HepG2 (cell line): ENCODE results near the gene DDAH2. TPM values are rescaled to one million over a fixed set of nuclear protein-coding genes. Genes with fewer than 3 reads are reported as not detected.

ENCODE experiments used
- HDAC1 ChIP-seq: sonication (generic); formaldehyde crosslinking; IDR thresholded peaks from 2 replicates; pipeline ENCODE4 v1.5.1; 2020; ENCODE audit warnings: mild to moderate bottlenecking, missing genetic modification reagents
- PLRG1 ChIP-seq: fragments of 450-650 bp; conservative IDR thresholded peaks from 2 replicates; pipeline ENCODE4 v1.6.1; 2016
- ZNF564 ChIP-seq: sonication (generic); formaldehyde crosslinking; IDR thresholded peaks from 2 replicates; pipeline ENCODE4 v1.8.1; 2023; ENCODE audit warnings: mild to moderate bottlenecking, missing genetic modification reagents
- ZNF879 ChIP-seq: sonication (generic); formaldehyde crosslinking; IDR thresholded peaks from 2 replicates; pipeline ENCODE4 v1.8.1; 2023; ENCODE audit warnings: missing genetic modification reagents
- polyA plus RNA-seq, 8 experiments: library from polyadenylated mRNA; depleted of rRNA in 3 of 8; stranded (reverse) in 7 of 8; unstranded in 1 of 8; fragments of >200 nt; fragmentation: Illumina TruSeq in 4 of 8; extraction: Trizol in 4 of 8; gene quantifications; 2 replicates each; pipeline versions ENCODE4 v1.2.1 to v1.2.3, GENCODE V29; 2011 to 2016; ENCODE audit warnings: low read depth in 4 of 8, missing spikeins in 1 of 8, mixed read lengths in 1 of 8; ENCODE audit not compliant: insufficient read depth in 1 of 8
- total RNA-seq, 5 experiments: library from RNA; depleted of rRNA; stranded (reverse); fragments of >200 nt; fragmentation: Illumina TruSeq; extraction: Trizol; gene quantifications; 2 replicates each; pipeline ENCODE4 v1.2.3, GENCODE V29; 2016; ENCODE audit warnings: low read depth in 1 of 5
- TF ChIP-seq, protein P1 (sequence below): sonication (generic); formaldehyde crosslinking; conservative IDR thresholded peaks from 2 replicates; pipeline ENCODE4 v1.4.0; 2020; ENCODE audit warnings: mild to moderate bottlenecking, missing genetic modification reagents, moderate library complexity
- TF ChIP-seq, protein P2 (sequence below): sonication (generic); formaldehyde crosslinking; conservative IDR thresholded peaks from 2 replicates; pipeline ENCODE4 v1.4.0; 2020; ENCODE audit warnings: missing genetic modification reagents
- TF ChIP-seq, protein P3 (sequence below): sonication (generic); formaldehyde crosslinking; IDR thresholded peaks from 2 replicates; pipeline ENCODE4 v1.4.0; 2020; ENCODE audit warnings: mild to moderate bottlenecking, missing genetic modification reagents
- TF ChIP-seq, protein P4 (sequence below): sonication (generic); formaldehyde crosslinking; IDR thresholded peaks from 2 replicates; pipeline ENCODE4 v1.4.0; 2020; ENCODE audit warnings: mild to moderate bottlenecking, missing genetic modification reagents
- TF ChIP-seq, protein P5 (sequence below): sonication (generic); formaldehyde crosslinking; IDR thresholded peaks from 2 replicates; pipeline ENCODE4 v1.8.1; 2023; ENCODE audit warnings: missing genetic modification reagents, inconsistent platforms, borderline replicate concordance

Gene DDAH2
- total and polyA plus RNA-seq, 2 of the 13 experiments (the other 11 are each of a cell fraction or from before 2014, with no cell fraction given) = 16.4 to 21.1 TPM

DNA sequence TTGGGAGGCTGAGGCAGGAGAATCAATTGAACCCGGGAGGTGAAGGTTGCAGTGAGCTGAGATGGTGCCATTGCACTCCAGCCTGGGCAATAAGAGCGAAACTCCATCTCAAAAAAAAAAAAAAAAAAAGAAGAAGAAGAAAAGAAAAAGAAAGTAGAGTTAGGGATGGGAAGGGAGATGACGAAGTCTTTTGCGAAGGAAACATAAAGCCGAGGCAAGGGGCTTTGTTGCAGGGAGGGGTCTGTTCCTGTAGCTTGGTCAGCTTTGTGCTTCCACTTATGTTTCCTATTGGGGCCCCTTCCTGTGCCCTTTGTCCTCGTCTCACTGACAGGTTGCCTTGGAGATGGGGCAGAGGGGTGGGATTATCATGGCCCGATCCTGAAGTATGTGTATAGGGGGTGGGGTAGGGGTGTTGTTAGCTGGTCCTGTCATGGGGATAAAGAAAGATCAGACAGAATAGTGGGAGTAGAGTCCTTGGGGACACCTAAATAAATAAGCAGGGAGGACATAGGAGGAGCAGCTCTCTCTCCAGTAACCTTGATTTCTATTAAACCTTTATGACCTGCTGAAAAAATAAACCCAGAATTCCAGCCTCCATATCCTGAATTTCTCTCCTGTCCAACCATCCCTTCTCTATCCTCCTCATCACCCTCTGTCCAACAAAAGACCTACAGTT, 8.4 kb upstream of the DDAH2 start (continued):
- TF ChIP-seq, protein P1, sequence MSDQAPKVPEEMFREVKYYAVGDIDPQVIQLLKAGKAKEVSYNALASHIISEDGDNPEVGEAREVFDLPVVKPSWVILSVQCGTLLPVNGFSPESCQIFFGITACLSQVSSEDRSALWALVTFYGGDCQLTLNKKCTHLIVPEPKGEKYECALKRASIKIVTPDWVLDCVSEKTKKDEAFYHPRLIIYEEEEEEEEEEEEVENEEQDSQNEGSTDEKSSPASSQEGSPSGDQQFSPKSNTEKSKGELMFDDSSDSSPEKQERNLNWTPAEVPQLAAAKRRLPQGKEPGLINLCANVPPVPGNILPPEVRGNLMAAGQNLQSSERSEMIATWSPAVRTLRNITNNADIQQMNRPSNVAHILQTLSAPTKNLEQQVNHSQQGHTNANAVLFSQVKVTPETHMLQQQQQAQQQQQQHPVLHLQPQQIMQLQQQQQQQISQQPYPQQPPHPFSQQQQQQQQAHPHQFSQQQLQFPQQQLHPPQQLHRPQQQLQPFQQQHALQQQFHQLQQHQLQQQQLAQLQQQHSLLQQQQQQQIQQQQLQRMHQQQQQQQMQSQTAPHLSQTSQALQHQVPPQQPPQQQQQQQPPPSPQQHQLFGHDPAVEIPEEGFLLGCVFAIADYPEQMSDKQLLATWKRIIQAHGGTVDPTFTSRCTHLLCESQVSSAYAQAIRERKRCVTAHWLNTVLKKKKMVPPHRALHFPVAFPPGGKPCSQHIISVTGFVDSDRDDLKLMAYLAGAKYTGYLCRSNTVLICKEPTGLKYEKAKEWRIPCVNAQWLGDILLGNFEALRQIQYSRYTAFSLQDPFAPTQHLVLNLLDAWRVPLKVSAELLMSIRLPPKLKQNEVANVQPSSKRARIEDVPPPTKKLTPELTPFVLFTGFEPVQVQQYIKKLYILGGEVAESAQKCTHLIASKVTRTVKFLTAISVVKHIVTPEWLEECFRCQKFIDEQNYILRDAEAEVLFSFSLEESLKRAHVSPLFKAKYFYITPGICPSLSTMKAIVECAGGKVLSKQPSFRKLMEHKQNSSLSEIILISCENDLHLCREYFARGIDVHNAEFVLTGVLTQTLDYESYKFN (CRISPR knock-in tag) = peak; percentile 100
- TF ChIP-seq, protein P2, sequence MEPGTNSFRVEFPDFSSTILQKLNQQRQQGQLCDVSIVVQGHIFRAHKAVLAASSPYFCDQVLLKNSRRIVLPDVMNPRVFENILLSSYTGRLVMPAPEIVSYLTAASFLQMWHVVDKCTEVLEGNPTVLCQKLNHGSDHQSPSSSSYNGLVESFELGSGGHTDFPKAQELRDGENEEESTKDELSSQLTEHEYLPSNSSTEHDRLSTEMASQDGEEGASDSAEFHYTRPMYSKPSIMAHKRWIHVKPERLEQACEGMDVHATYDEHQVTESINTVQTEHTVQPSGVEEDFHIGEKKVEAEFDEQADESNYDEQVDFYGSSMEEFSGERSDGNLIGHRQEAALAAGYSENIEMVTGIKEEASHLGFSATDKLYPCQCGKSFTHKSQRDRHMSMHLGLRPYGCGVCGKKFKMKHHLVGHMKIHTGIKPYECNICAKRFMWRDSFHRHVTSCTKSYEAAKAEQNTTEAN (CRISPR knock-in tag) = no peak
- TF ChIP-seq PLRG1 (no peak), HDAC1 (CRISPR knock-in tag) (peak; percentile 49), ZNF564 (CRISPR knock-in tag) (no peak), ZNF879 (no peak)
- TF ChIP-seq, protein P3, sequence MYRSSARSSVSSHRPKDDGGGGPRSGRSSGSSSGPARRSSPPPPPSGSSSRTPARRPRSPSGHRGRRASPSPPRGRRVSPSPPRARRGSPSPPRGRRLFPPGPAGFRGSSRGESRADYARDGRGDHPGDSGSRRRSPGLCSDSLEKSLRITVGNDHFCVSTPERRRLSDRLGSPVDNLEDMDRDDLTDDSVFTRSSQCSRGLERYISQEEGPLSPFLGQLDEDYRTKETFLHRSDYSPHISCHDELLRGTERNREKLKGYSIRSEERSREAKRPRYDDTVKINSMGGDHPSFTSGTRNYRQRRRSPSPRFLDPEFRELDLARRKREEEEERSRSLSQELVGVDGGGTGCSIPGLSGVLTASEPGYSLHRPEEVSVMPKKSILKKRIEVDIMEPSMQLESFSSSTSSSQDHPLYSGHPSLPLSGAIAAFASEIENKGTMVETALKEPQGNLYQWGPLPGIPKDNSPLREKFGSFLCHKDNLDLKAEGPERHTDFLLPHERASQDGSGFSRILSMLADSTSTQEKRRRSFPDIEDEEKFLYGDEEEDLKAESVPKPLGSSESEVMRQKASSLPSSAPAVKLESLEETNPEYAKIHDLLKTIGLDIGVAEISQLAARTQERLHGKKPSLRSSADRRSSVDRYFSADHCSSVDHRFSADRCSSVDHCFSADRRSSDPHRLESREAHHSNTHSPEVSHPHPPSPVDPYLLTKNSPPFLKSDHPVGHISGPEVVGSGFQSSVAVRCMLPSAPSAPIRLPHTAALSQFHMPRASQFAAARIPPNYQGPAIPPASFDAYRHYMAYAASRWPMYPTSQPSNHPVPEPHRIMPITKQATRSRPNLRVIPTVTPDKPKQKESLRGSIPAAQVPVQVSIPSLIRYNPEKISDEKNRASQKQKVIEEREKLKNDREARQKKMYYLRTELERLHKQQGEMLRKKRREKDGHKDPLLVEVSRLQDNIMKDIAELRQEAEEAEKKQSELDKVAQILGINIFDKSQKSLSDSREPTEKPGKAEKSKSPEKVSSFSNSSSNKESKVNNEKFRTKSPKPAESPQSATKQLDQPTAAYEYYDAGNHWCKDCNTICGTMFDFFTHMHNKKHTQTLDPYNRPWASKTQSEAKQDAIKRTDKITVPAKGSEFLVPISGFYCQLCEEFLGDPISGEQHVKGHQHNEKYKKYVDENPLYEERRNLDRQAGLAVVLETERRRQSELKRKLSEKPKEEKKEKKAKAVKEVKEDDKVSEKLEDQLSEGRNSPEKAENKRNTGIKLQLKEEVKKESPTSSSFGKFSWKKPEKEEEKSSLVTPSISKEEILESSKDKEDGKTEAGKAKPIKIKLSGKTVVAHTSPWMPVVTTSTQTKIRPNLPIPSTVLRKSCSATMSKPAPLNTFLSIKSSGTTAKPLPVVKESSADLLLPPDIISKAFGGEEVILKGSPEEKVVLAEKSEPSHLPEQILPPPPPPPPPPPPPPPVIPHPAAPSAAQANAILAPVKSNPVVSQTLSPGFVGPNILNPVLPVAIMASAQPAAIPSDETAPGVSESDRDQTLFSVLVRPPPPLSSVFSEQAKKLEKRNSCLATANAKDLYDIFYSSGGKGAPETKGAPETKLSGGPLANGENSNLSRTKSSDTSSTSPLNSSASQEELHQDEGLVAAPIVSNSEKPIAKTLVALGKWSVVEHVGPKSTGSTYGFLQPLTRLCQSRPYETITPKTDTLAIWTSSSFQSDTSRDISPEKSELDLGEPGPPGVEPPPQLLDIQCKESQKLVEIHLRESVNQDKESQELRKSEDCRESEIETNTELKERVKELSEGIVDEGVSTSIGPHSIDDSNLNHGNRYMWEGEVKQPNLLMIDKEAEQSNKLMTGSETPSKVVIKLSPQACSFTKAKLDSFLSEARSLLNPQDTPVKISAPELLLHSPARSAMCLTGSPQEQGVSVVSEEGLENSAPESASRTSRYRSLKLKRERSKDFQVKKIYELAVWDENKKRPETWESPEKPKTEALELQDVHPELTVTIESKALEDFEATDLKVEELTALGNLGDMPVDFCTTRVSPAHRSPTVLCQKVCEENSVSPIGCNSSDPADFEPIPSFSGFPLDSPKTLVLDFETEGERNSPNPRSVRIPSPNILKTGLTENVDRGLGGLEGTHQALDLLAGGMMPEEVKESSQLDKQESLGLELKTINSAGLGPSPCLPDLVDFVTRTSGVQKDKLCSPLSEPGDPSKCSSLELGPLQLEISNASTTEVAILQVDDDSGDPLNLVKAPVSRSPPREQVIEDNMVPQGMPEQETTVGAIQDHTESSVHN (CRISPR knock-in tag) = no peak
- TF ChIP-seq, protein P4, sequence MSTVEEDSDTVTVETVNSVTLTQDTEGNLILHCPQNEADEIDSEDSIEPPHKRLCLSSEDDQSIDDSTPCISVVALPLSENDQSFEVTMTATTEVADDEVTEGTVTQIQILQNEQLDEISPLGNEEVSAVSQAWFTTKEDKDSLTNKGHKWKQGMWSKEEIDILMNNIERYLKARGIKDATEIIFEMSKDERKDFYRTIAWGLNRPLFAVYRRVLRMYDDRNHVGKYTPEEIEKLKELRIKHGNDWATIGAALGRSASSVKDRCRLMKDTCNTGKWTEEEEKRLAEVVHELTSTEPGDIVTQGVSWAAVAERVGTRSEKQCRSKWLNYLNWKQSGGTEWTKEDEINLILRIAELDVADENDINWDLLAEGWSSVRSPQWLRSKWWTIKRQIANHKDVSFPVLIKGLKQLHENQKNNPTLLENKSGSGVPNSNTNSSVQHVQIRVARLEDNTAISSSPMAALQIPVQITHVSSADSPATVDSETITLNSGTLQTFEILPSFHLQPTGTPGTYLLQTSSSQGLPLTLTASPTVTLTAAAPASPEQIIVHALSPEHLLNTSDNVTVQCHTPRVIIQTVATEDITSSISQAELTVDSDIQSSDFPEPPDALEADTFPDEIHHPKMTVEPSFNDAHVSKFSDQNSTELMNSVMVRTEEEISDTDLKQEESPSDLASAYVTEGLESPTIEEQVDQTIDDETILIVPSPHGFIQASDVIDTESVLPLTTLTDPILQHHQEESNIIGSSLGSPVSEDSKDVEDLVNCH (CRISPR knock-in tag) = no peak
- TF ChIP-seq, protein P5, sequence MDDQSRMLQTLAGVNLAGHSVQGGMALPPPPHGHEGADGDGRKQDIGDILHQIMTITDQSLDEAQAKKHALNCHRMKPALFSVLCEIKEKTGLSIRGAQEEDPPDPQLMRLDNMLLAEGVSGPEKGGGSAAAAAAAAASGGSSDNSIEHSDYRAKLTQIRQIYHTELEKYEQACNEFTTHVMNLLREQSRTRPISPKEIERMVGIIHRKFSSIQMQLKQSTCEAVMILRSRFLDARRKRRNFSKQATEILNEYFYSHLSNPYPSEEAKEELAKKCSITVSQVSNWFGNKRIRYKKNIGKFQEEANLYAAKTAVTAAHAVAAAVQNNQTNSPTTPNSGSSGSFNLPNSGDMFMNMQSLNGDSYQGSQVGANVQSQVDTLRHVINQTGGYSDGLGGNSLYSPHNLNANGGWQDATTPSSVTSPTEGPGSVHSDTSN = 0 out of 2 replicates have a peak, but pooled peaks have one; percentile 25
